GM12865 (cell line): ENCODE results near the gene ADK.

Experiments used
- DNase-seq: peaks from one replicate; pipeline ENCODE4 v3.0.0; 2010; ENCODE audit warnings: low read depth
- H3K4me3 ChIP-seq: 2 replicates; pipeline ENCODE4 v1.5.1; 2011; ENCODE audit warnings: mild to moderate bottlenecking, low read depth, low read length, control low read depth
- CTCF ChIP-seq: IDR thresholded peaks from 2 replicates; pipeline ENCODE4 v1.5.1; 2011; ENCODE audit warnings: low read length, control low read depth, low read depth, inconsistent platforms; ENCODE audit not compliant: insufficient read depth; ENCODE audit errors: missing control alignments

ADK gene

GRCh38 chr10:74275755-74276290 is 124.8 kb downstream of the ADK start:
- no peak for TF ChIP-seq CTCF
- no peak overlapping the region for H3K4me3 ChIP-seq
- DNase-seq = no peak

GRCh38 chr10:74276416-74276815 is 125.4 kb downstream of the ADK start:
- DNase-seq = no peak
- TF ChIP-seq CTCF = no peak

GRCh38 chr10:74282151-74282847 is 131.3 kb downstream of the ADK start:
- H3K4me3 ChIP-seq = no peak overlapping the region
- DNase-seq = no peak
- TF ChIP-seq CTCF = no peak

More at GRCh38 chr10:74276416-74276815, 125.4 kb downstream of the ADK start:
- H3K4me3 ChIP-seq = no peak overlapping the region

- DNase-seq = no peak
- H3K4me3 ChIP-seq = no peak overlapping the region
- no peak for TF ChIP-seq CTCF
Measured at GRCh38 chr10:74282848-74283210, 131.8 kb downstream of the ADK start.

- TF ChIP-seq CTCF = no peak
- H3K4me3 ChIP-seq = no peak overlapping the region
- DNase-seq = no peak
Measured at GRCh38 chr10:74289188-74289587, 138.2 kb downstream of the ADK start.

- no peak for TF ChIP-seq CTCF
- no peak overlapping the region for H3K4me3 ChIP-seq
- no peak for DNase-seq
Measured at GRCh38 chr10:74289951-74290350, 138.9 kb downstream of the ADK start.

GRCh38 chr10:74290708-74291107 is 139.7 kb downstream of the ADK start:
- H3K4me3 ChIP-seq = no peak overlapping the region
- TF ChIP-seq CTCF = no peak
- DNase-seq = no peak
